ENCODE data around the gene KIF25.

DNA sequence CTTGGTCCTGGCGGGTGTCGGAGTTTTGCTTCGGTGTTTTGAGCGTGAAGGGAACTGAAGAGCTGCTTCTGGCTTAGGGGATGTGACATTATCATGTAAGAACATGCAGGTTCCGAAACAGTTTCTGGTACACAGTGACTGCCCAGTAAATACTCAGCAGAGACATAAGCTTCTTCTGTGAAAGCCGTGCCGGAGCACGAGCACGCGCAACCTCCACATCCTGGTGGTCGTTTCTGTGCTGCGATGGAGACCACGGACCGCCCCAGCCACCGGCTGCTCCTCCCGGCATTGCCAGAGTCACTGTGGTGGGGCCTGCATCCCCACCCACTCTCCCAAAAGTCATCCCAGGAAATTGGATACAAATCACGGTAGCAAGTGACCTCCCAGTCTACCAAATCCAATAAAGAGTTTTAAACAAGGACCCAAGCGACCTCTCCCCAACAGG is 18.7 kb downstream of the KIF25 start:
- TF ChIP-seq SP1 (IDR thresholded peaks at IDR 0.05) (no peak), JUND (IDR thresholded peaks at IDR 0.05) (no peak)
- TF ChIP-seq, protein P1, sequence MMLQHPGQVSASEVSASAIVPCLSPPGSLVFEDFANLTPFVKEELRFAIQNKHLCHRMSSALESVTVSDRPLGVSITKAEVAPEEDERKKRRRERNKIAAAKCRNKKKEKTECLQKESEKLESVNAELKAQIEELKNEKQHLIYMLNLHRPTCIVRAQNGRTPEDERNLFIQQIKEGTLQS (IDR thresholded peaks at IDR 0.05): no peak
- TF ChIP-seq, protein P2, sequence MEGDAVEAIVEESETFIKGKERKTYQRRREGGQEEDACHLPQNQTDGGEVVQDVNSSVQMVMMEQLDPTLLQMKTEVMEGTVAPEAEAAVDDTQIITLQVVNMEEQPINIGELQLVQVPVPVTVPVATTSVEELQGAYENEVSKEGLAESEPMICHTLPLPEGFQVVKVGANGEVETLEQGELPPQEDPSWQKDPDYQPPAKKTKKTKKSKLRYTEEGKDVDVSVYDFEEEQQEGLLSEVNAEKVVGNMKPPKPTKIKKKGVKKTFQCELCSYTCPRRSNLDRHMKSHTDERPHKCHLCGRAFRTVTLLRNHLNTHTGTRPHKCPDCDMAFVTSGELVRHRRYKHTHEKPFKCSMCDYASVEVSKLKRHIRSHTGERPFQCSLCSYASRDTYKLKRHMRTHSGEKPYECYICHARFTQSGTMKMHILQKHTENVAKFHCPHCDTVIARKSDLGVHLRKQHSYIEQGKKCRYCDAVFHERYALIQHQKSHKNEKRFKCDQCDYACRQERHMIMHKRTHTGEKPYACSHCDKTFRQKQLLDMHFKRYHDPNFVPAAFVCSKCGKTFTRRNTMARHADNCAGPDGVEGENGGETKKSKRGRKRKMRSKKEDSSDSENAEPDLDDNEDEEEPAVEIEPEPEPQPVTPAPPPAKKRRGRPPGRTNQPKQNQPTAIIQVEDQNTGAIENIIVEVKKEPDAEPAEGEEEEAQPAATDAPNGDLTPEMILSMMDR (IDR thresholded peaks at IDR 0.05; ENCODE audit: low read depth, low read length, missing input control): no peak
- TF ChIP-seq, protein P3, sequence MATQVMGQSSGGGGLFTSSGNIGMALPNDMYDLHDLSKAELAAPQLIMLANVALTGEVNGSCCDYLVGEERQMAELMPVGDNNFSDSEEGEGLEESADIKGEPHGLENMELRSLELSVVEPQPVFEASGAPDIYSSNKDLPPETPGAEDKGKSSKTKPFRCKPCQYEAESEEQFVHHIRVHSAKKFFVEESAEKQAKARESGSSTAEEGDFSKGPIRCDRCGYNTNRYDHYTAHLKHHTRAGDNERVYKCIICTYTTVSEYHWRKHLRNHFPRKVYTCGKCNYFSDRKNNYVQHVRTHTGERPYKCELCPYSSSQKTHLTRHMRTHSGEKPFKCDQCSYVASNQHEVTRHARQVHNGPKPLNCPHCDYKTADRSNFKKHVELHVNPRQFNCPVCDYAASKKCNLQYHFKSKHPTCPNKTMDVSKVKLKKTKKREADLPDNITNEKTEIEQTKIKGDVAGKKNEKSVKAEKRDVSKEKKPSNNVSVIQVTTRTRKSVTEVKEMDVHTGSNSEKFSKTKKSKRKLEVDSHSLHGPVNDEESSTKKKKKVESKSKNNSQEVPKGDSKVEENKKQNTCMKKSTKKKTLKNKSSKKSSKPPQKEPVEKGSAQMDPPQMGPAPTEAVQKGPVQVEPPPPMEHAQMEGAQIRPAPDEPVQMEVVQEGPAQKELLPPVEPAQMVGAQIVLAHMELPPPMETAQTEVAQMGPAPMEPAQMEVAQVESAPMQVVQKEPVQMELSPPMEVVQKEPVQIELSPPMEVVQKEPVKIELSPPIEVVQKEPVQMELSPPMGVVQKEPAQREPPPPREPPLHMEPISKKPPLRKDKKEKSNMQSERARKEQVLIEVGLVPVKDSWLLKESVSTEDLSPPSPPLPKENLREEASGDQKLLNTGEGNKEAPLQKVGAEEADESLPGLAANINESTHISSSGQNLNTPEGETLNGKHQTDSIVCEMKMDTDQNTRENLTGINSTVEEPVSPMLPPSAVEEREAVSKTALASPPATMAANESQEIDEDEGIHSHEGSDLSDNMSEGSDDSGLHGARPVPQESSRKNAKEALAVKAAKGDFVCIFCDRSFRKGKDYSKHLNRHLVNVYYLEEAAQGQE (IDR thresholded peaks at IDR 0.05): no peak
- TF ChIP-seq, protein P4, sequence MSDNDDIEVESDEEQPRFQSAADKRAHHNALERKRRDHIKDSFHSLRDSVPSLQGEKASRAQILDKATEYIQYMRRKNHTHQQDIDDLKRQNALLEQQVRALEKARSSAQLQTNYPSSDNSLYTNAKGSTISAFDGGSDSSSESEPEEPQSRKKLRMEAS (IDR thresholded peaks at IDR 0.05): no peak
- TF ChIP-seq, protein P5, sequence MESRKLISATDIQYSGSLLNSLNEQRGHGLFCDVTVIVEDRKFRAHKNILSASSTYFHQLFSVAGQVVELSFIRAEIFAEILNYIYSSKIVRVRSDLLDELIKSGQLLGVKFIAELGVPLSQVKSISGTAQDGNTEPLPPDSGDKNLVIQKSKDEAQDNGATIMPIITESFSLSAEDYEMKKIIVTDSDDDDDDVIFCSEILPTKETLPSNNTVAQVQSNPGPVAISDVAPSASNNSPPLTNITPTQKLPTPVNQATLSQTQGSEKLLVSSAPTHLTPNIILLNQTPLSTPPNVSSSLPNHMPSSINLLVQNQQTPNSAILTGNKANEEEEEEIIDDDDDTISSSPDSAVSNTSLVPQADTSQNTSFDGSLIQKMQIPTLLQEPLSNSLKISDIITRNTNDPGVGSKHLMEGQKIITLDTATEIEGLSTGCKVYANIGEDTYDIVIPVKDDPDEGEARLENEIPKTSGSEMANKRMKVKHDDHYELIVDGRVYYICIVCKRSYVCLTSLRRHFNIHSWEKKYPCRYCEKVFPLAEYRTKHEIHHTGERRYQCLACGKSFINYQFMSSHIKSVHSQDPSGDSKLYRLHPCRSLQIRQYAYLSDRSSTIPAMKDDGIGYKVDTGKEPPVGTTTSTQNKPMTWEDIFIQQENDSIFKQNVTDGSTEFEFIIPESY (IDR thresholded peaks at IDR 0.05): no peak
